K562 (cell line): ENCODE data around the gene UQCC2. TPM values are rescaled to one million over a fixed set of nuclear protein-coding genes. Genes with fewer than 3 reads are reported as not detected.
A peak's percentile ranks its signal among the peaks of the same experiment; 100 is the strongest.

Experiments used
- ARID2 ChIP-seq: fragments of 450-650 bp; IDR thresholded peaks from 2 replicates; pipeline ENCODE4 v1.6.1; 2017; ENCODE audit warnings: antibody characterized with exemption, mild to moderate bottlenecking
- CBFB ChIP-seq: sonication (generic); formaldehyde crosslinking; IDR thresholded peaks from 2 replicates; pipeline ENCODE4 v1.4.0; 2020; ENCODE audit warnings: mild to moderate bottlenecking, missing genetic modification reagents
- CEBPB ChIP-seq: fragments of 450-650 bp; IDR thresholded peaks from 2 replicates; pipeline ENCODE4 v1.6.1; 2016; ENCODE audit warnings: missing genetic modification characterization, missing compliant biosample characterization
- CEBPG ChIP-seq, 3 experiments: fragments of 200-800 bp in 1 of 3; sonication (Bioruptor generic) in 1 of 3; sonication (generic) in 1 of 3; formaldehyde crosslinking in 1 of 3; IDR thresholded peaks in 2 of 3; conservative IDR thresholded peaks in 1 of 3; 2 replicates each; pipeline versions ENCODE4 v1.6.1 to v1.8.0; 2016 to 2022; ENCODE audit warnings: missing compliant biosample characterization in 2 of 3, missing genetic modification characterization in 2 of 3, mild to moderate bottlenecking in 1 of 3, missing genetic modification reagents in 1 of 3
- CREM ChIP-seq: IDR thresholded peaks from 2 replicates; pipeline ENCODE4 v1.6.1; 2014; ENCODE audit warnings: antibody characterized with exemption, low read depth
- CTBP1 ChIP-seq: fragments of 450-650 bp; IDR thresholded peaks from 2 replicates; pipeline ENCODE4 v1.6.1; 2016; ENCODE audit warnings: borderline replicate concordance
- DNMT1 ChIP-seq: fragments of 450-650 bp; IDR thresholded peaks from 2 replicates; pipeline ENCODE4 v1.6.1; 2016; ENCODE audit warnings: antibody characterized with exemption, mild to moderate bottlenecking
- DPF2 ChIP-seq: fragments of 450-650 bp; IDR thresholded peaks from 2 replicates; pipeline ENCODE4 v1.6.1; 2016
- EGR1 ChIP-seq: fragments of 450-650 bp; conservative IDR thresholded peaks from 2 replicates; pipeline ENCODE4 v1.6.1; 2017; ENCODE audit warnings: mild to moderate bottlenecking
- EHMT2 ChIP-seq: fragments of 450-650 bp; IDR thresholded peaks from 2 replicates; pipeline ENCODE4 v1.6.1; 2018; ENCODE audit warnings: antibody characterized with exemption
- KLF13 ChIP-seq: fragments of 450-650 bp; IDR thresholded peaks from 2 replicates; pipeline ENCODE4 v1.6.1; 2016; ENCODE audit warnings: missing genetic modification characterization, low read depth, mild to moderate bottlenecking, missing compliant biosample characterization, moderate library complexity, borderline replicate concordance
- KLF16 ChIP-seq: IDR thresholded peaks from 2 replicates; pipeline ENCODE4 v1.6.1; 2016; ENCODE audit warnings: antibody characterized with exemption
- RB1 ChIP-seq: fragments of 450-650 bp; IDR thresholded peaks from 2 replicates; pipeline ENCODE4 v1.6.1; 2017; ENCODE audit warnings: low read depth, mild to moderate bottlenecking
- SMARCA4 ChIP-seq: fragments of 450-650 bp; IDR thresholded peaks from 2 replicates; pipeline ENCODE4 v1.6.1; 2016
- STAG1 ChIP-seq: sonication (generic); formaldehyde crosslinking; IDR thresholded peaks from 2 replicates; pipeline ENCODE4 v1.5.0; 2020; ENCODE audit warnings: missing genetic modification reagents, borderline replicate concordance
- TEAD1 ChIP-seq, 2 experiments: fragments of 450-650 bp in 1 of 2; sonication (generic) in 1 of 2; formaldehyde crosslinking; IDR thresholded peaks; 2 replicates each; pipeline versions ENCODE4 v1.4.0 to v1.8.0; 2020 to 2022; ENCODE audit warnings: mild to moderate bottlenecking in 2 of 2, missing genetic modification reagents in 1 of 2
- TEAD4 ChIP-seq, 2 experiments: sonication (generic) in 1 of 2; formaldehyde crosslinking in 1 of 2; IDR thresholded peaks; 2 replicates each; pipeline versions ENCODE4 v1.6.1 to v1.8.0; 2012 to 2022; ENCODE audit warnings: borderline replicate concordance in 1 of 2, inconsistent platforms in 1 of 2, low read length in 1 of 2, mild to moderate bottlenecking in 1 of 2, missing genetic modification reagents in 1 of 2
- ZNF174 ChIP-seq: fragments of 250-450 bp; sonication (Bioruptor Pico); IDR thresholded peaks from 2 replicates; pipeline ENCODE4 v1.4.0; 2020; ENCODE audit warnings: mild to moderate bottlenecking
- ZNF785 ChIP-seq: fragments of 250-450 bp; sonication (Bioruptor Pico); IDR thresholded peaks from 2 replicates; pipeline ENCODE4 v1.4.0; 2020; ENCODE audit warnings: mild to moderate bottlenecking
- ZSCAN29 ChIP-seq: fragments of 450-650 bp; IDR thresholded peaks from 2 replicates; pipeline ENCODE4 v1.6.1; 2017
- polyA plus RNA-seq, 8 experiments: library from polyadenylated mRNA; depleted of rRNA in 4 of 8; stranded (reverse) in 5 of 8; unstranded in 3 of 8; fragments of >200 nt; fragmentation: Nextera tagmentation in 2 of 8; fragmentation: Illumina TruSeq in 1 of 8; extraction: Ambion mirVana in 2 of 8; extraction: Trizol in 1 of 8; gene quantifications; 2 replicates each; pipeline versions ENCODE4 v1.2.1 to v1.2.3, GENCODE V29; 2011 to 2014; ENCODE audit warnings: inconsistent platforms in 1 of 8, missing spikeins in 1 of 8
- total RNA-seq, 7 experiments: library from RNA; depleted of rRNA in 6 of 7; stranded (reverse); fragments of >200 nt in 6 of 7; fragmentation: Illumina TruSeq in 2 of 7; extraction: Trizol in 2 of 7; gene quantifications; 2 replicates each; pipeline versions ENCODE4 v1.2.1 to v1.2.3, GENCODE V29; 2011 to 2021; ENCODE audit warnings: low replicate concordance in 1 of 7
- TF ChIP-seq, protein P1 (sequence below), 2 experiments: fragments of 450-650 bp; IDR thresholded peaks; 2 replicates each; pipeline ENCODE4 v1.6.1; 2016
- TF ChIP-seq, protein P2 (sequence below), 3 experiments: IDR thresholded peaks in 2 of 3; conservative IDR thresholded peaks in 1 of 3; 2 replicates each; pipeline ENCODE4 v1.5.1; 2011 to 2012; ENCODE audit warnings: low read length in 3 of 3, mild to moderate bottlenecking in 3 of 3, control low read depth in 2 of 3, improper control_type of control experiment in 1 of 3, inconsistent platforms in 1 of 3, low read depth in 1 of 3, mixed read lengths in 1 of 3, moderate library complexity in 1 of 3; ENCODE audit not compliant: insufficient read depth in 2 of 3
- TF ChIP-seq, protein P3 (sequence below): fragments of 450-650 bp; formaldehyde crosslinking; IDR thresholded peaks from 2 replicates; pipeline ENCODE4 v1.4.0; 2020; ENCODE audit warnings: mild to moderate bottlenecking, moderate library complexity

Gene UQCC2
- total and polyA plus RNA-seq, 9 of the 15 experiments (the other 6 are each of a cell fraction or from before 2014, with no cell fraction given): 58.5 to 927 (median 158) TPM

DNA sequence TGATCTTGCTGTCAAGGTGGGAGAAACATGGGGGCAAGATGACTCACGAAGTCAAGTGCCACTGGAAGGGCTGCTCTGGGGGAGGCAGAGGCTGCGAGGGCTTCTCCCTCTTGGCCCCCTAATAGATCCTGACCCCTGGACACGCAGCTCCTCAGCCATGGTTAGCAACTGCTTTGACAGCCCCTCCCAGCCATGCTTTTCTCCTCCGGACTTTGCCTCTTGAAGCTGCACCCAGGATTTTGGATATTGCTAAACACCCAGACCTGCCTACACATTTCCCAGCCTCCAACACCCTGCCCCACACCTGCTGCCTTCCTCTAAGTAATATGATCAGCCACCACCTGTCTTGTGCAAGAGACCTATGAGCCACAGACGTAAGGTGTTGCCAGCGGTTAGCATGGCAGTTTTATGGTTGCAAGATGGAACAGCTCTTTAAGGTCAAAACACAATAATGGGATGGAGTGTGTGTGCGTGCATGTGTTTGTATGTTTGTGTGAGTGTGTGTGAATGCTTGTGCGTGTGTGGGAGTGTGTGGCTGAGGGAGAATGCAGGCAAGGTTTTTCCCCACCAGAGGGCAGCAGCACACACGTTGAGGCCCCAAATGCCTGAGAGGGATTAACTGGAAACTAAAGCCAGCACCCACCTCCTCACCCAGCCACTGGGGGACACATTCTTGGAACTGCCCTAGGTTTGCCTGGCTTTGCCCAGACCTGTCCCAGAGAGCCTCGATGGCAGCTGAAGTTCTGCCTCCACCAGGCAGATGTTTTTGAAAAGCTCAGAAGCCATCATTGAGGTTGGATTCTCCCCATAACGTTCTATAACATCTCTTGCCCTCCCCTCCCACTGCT is 32.7 kb upstream of the UQCC2 start (continued):
- TF ChIP-seq ARID2 (0 out of 2 replicates have a peak, but pooled peaks have one; percentile 48), CEBPG (CRISPR knock-in tag; IDR thresholded peaks at IDR 0.05) (no peak; the same call in 1 of the 2 replicates), CEBPG (tag; conservative IDR thresholded peaks at IDR 0.05 in 1 of 2, IDR thresholded peaks at IDR 0.05 in 1 of 2) (peak in 1 of 2 experiments; percentile 73; a peak in 2 of 4 replicates), TEAD4 (IDR thresholded peaks at IDR 0.05; ENCODE audit: low read length) (peak; percentile 63), TEAD4 (CRISPR knock-in tag; IDR thresholded peaks at IDR 0.05; ENCODE audit: borderline replicate concordance) (0 out of 2 replicates have a peak, but pooled peaks have one; percentile 37), KLF16 (peak; percentile 80), ZNF785 (no peak), ZNF174 (CRISPR knock-in tag) (no peak), CREM (peak; percentile 59), RB1 (0 out of 2 replicates have a peak, but pooled peaks have one; percentile 58), CTBP1 (peak; percentile 52; the same call in 1 of the 2 replicates), CBFB (CRISPR knock-in tag) (peak; percentile 87), EGR1 (peak; percentile 62), ZSCAN29 (no peak), DNMT1 (0 out of 2 replicates have a peak, but pooled peaks have one; percentile 64), SMARCA4 (0 out of 2 replicates have a peak, but pooled peaks have one; percentile 29), KLF13 (tag) (0 out of 2 replicates have a peak, but pooled peaks have one; percentile 26), DPF2 (0 out of 2 replicates have a peak, but pooled peaks have one; percentile 51), TEAD1 (CRISPR knock-in tag; IDR thresholded peaks at IDR 0.05) (peak in 1 of 2 experiments; percentile 89; a peak in 2 of 4 replicates), CEBPB (tag) (peak; percentile 89), EHMT2 (0 out of 2 replicates have a peak, but pooled peaks have one; percentile 16), STAG1 (CRISPR knock-in tag) (peak; percentile 83)
- TF ChIP-seq, protein P1, sequence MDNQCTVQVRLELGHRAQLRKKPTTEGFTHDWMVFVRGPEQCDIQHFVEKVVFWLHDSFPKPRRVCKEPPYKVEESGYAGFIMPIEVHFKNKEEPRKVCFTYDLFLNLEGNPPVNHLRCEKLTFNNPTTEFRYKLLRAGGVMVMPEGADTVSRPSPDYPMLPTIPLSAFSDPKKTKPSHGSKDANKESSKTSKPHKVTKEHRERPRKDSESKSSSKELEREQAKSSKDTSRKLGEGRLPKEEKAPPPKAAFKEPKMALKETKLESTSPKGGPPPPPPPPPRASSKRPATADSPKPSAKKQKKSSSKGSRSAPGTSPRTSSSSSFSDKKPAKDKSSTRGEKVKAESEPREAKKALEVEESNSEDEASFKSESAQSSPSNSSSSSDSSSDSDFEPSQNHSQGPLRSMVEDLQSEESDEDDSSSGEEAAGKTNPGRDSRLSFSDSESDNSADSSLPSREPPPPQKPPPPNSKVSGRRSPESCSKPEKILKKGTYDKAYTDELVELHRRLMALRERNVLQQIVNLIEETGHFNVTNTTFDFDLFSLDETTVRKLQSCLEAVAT (IDR thresholded peaks at IDR 0.05): peak in 1 of 2 experiments; percentile 66; a peak in 1 of 4 replicates
- TF ChIP-seq, protein P2, sequence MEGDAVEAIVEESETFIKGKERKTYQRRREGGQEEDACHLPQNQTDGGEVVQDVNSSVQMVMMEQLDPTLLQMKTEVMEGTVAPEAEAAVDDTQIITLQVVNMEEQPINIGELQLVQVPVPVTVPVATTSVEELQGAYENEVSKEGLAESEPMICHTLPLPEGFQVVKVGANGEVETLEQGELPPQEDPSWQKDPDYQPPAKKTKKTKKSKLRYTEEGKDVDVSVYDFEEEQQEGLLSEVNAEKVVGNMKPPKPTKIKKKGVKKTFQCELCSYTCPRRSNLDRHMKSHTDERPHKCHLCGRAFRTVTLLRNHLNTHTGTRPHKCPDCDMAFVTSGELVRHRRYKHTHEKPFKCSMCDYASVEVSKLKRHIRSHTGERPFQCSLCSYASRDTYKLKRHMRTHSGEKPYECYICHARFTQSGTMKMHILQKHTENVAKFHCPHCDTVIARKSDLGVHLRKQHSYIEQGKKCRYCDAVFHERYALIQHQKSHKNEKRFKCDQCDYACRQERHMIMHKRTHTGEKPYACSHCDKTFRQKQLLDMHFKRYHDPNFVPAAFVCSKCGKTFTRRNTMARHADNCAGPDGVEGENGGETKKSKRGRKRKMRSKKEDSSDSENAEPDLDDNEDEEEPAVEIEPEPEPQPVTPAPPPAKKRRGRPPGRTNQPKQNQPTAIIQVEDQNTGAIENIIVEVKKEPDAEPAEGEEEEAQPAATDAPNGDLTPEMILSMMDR (IDR thresholded peaks at IDR 0.05 in 2 of 3, conservative IDR thresholded peaks at IDR 0.05 in 1 of 3; ENCODE audit: insufficient read depth in 2 of 3, low read depth in 1 of 3, low read length in 3 of 3): peak; percentile 94 to 97 (median 96)
- TF ChIP-seq, protein P3, sequence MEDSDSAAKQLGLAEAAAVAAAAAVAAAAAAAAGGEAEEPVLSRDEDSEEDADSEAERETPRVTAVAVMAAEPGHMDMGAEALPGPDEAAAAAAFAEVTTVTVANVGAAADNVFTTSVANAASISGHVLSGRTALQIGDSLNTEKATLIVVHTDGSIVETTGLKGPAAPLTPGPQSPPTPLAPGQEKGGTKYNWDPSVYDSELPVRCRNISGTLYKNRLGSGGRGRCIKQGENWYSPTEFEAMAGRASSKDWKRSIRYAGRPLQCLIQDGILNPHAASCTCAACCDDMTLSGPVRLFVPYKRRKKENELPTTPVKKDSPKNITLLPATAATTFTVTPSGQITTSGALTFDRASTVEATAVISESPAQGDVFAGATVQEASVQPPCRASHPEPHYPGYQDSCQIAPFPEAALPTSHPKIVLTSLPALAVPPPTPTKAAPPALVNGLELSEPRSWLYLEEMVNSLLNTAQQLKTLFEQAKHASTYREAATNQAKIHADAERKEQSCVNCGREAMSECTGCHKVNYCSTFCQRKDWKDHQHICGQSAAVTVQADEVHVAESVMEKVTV (CRISPR knock-in tag): peak; percentile 52; the same call in 1 of the 2 replicates
